HCT116 (cell line): Measurements from ENCODE around the gene CTNNA2. TPM values are rescaled to one million over a fixed set of nuclear protein-coding genes. Genes with fewer than 3 reads are reported as not detected.
"Not testable (repeated sequence)": the region's sequence is repeated elsewhere in the genome, so short reads cannot be mapped to it uniquely, and the experiment has no call there.

Experiments
- ATAC-seq: fragments of 200-7000 bp; cut with Tn5 transposase; 2 replicates; pipeline ENCODE4 v1.9.1; 2020; ENCODE audit warnings: mild to moderate bottlenecking, moderate library complexity
- BruUV-seq: library from RNA; stranded (reverse); fragments of 400-500 nt; replicated peaks from 2 replicates; lab custom pipeline; 2021; lab: Mats Ljungman, UMichigan
- CTCF ChIA-PET: fragments of 300-600 bp; sonication (Branson Sonifier 250); formaldehyde crosslinking; loops from one replicate; lab custom pipeline; 2021; ENCODE audit warnings: antibody characterized with exemption; lab: Charles Lee
- POLR2A ChIA-PET: fragments of 300-600, 350-600 bp; sonication (Branson Sonifier 250); formaldehyde crosslinking; loops from one replicate; lab custom pipeline; 2021; ENCODE audit warnings: antibody characterized with exemption; lab: Charles Lee
- RAD21 ChIA-PET, 2 experiments: fragments of 300-600 bp; sonication (Branson Sonifier 250); formaldehyde crosslinking; loops; one replicate each; lab custom pipeline; 2023; ENCODE audit warnings: low total read pairs in 2 of 2; ENCODE audit not compliant: uncharacterized antibody in 2 of 2, unreplicated experiment in 2 of 2, low non-redundant PET in 1 of 2; lab: Charles Lee
- DNase-seq: peaks from one replicate; pipeline ENCODE4 v3.0.0-alpha.2; 2010; ENCODE audit warnings: low read depth, low spot score
- H2AFZ ChIP-seq: fragments of 200-600 bp; shearing (Covaris generic), sonication (generic); 2 replicates; pipeline ENCODE4 v1.6.1; 2017; ENCODE audit warnings: low read depth, mixed run types, mixed read lengths, antibody characterized with exemption, low read length; ENCODE audit not compliant: poor library complexity, severe bottlenecking
- H3K27ac ChIP-seq: 2 replicates; pipeline ENCODE4 v1.5.1; 2012; ENCODE audit warnings: low read depth, low read length
- H3K27me3 ChIP-seq: fragments of 200-600 bp; sonication (generic); 2 replicates; pipeline ENCODE4 v1.6.1; 2016; ENCODE audit warnings: mixed run types, low read length, mixed read lengths; ENCODE audit not compliant: insufficient read depth
- H3K36me3 ChIP-seq, 2 experiments: fragments of 200-500 bp in 1 of 2; fragments of 200-600 bp in 1 of 2; sonication (Bioruptor generic) in 1 of 2; sonication (generic) in 1 of 2; 2 replicates each; pipeline versions ENCODE4 v1.5.1 to v1.6.1; 2014 to 2016; ENCODE audit warnings: low read length in 2 of 2, inconsistent platforms in 1 of 2, mixed read lengths in 1 of 2, mixed run types in 1 of 2; ENCODE audit not compliant: insufficient read depth in 2 of 2, control insufficient read depth in 1 of 2
- H3K4me1 ChIP-seq, 2 experiments: fragments of 200-600 bp in 1 of 2; sonication (generic) in 1 of 2; 2 replicates each; pipeline versions ENCODE4 v1.5.1 to v1.6.1; 2012 to 2017; ENCODE audit warnings: low read length in 2 of 2, inconsistent platforms in 1 of 2, mild to moderate bottlenecking in 1 of 2, mixed read lengths in 1 of 2, mixed run types in 1 of 2, moderate library complexity in 1 of 2; ENCODE audit not compliant: insufficient read depth in 2 of 2, control insufficient read depth in 1 of 2
- H3K4me2 ChIP-seq: fragments of 200-600 bp; sonication (generic); 2 replicates; pipeline ENCODE4 v1.6.1; 2017; ENCODE audit warnings: mixed run types, low read length, mixed read lengths
- H3K4me3 ChIP-seq, 2 experiments: fragments of 200-600 bp in 1 of 2; sonication (generic) in 1 of 2; replicated peaks in 1 of 2; 2 replicates each; pipeline ENCODE4 v1.5.1; 2011 to 2016; ENCODE audit warnings: low read length in 2 of 2, control low read depth in 1 of 2, low read depth in 1 of 2, mild to moderate bottlenecking in 1 of 2, mixed read lengths in 1 of 2, mixed run types in 1 of 2
- H3K79me2 ChIP-seq: fragments of 200-600 bp; sonication (generic); 2 replicates; pipeline ENCODE4 v1.6.1; 2017; ENCODE audit warnings: mild to moderate bottlenecking, mixed run types, low read length, moderate library complexity, mixed read lengths; ENCODE audit not compliant: insufficient read depth
- H3K9ac ChIP-seq: fragments of 200-600 bp; sonication (generic); 2 replicates; pipeline ENCODE4 v1.6.1; 2016; ENCODE audit warnings: low read length, mixed read lengths
- H3K9me2 ChIP-seq: fragments of 200-600 bp; sonication (generic), shearing (Covaris generic); 2 replicates; pipeline ENCODE4 v1.6.1; 2017; ENCODE audit warnings: mixed run types, mild to moderate bottlenecking, moderate library complexity; ENCODE audit not compliant: insufficient read depth
- H3K9me3 ChIP-seq, 2 experiments: fragments of 200-500 bp in 1 of 2; fragments of 200-600 bp in 1 of 2; sonication (Bioruptor generic) in 1 of 2; sonication (generic) in 1 of 2; 2 replicates each; pipeline ENCODE4 v1.6.1; 2014 to 2017; ENCODE audit warnings: low read length in 2 of 2, mixed read lengths in 2 of 2, inconsistent platforms in 1 of 2, low read depth in 1 of 2, mild to moderate bottlenecking in 1 of 2, mixed run types in 1 of 2, moderate library complexity in 1 of 2; ENCODE audit not compliant: control insufficient read depth in 1 of 2, insufficient read depth in 1 of 2
- H4K20me1 ChIP-seq: fragments of 200-600 bp; sonication (generic), shearing (Covaris generic); 2 replicates; pipeline ENCODE4 v1.6.1; 2017; ENCODE audit warnings: mixed run types, mild to moderate bottlenecking, moderate library complexity; ENCODE audit not compliant: insufficient read depth
- ATF3 ChIP-seq: IDR thresholded peaks from 2 replicates; pipeline ENCODE4 v1.6.1; 2012
- EGR1 ChIP-seq: IDR thresholded peaks from 2 replicates; pipeline ENCODE4 v1.6.1; 2012; ENCODE audit warnings: low read depth
- ELF1 ChIP-seq: IDR thresholded peaks from 2 replicates; pipeline ENCODE4 v1.6.1; 2012; ENCODE audit warnings: low read depth, borderline replicate concordance
- EZH2 ChIP-seq: fragments of 200-600 bp; sonication (generic); IDR thresholded peaks from 2 replicates; pipeline ENCODE4 v1.6.1; 2017; ENCODE audit warnings: antibody characterized with exemption, mixed run types
- MAX ChIP-seq: IDR thresholded peaks from 2 replicates; pipeline ENCODE4 v1.6.1; 2012
- POLR2AphosphoS5 ChIP-seq: IDR thresholded peaks from 2 replicates; pipeline ENCODE4 v1.6.1; 2011; ENCODE audit warnings: mild to moderate bottlenecking, low read depth, low read length, moderate library complexity
- SP1 ChIP-seq: IDR thresholded peaks from 2 replicates; pipeline ENCODE4 v1.6.1; 2012; ENCODE audit warnings: low read depth
- SRF ChIP-seq: IDR thresholded peaks from 2 replicates; pipeline ENCODE4 v1.6.1; 2012; ENCODE audit warnings: low read depth
- TCF7L2 ChIP-seq: IDR thresholded peaks from 2 replicates; pipeline ENCODE4 v1.7.0; 2011; ENCODE audit warnings: borderline replicate concordance, inconsistent platforms; ENCODE audit not compliant: insufficient read depth, insufficient read length; ENCODE audit errors: extremely low read depth
- YY1 ChIP-seq: IDR thresholded peaks from 2 replicates; pipeline ENCODE4 v1.6.1; 2011; ENCODE audit warnings: low read length, low read depth, moderate library complexity, mild to moderate bottlenecking; ENCODE audit not compliant: insufficient replicate concordance; ENCODE audit errors: extremely low read depth
- ZFX ChIP-seq: fragments of 450-650 bp; IDR thresholded peaks from 2 replicates; pipeline ENCODE4 v1.6.1; 2017
- intact Hi-C: fragments of 100-400 bp; cut with micrococcal nuclease; formaldehyde crosslinking; loops from 2 replicates; pipeline ENCODE4 v1.10.0; 2022
- total RNA-seq: library from RNA; stranded (reverse); gene quantifications from one replicate; pipeline ENCODE4 v1.2.1, GENCODE V29; 2021; ENCODE audit not compliant: unreplicated experiment
- TF ChIP-seq, protein P1 (sequence below): IDR thresholded peaks from 2 replicates; pipeline ENCODE4 v1.6.1; 2012; ENCODE audit warnings: low read depth
- TF ChIP-seq, protein P2 (sequence below): IDR thresholded peaks from 2 replicates; pipeline ENCODE4 v1.6.1; 2011; ENCODE audit warnings: mild to moderate bottlenecking, low read length, moderate library complexity; ENCODE audit not compliant: insufficient replicate concordance; ENCODE audit errors: extremely low read depth

CTNNA2 gene
- total RNA-seq, 1 experiment from 2014 or later, result not detected

GRCh38 chr2:80092474-80092873 is 579.6 kb downstream of the CTNNA2 start:
- Histone ChIP-seq H3K9me2 (no peaks in the 10 kb centered on the region), H3K36me3 (no peaks in the 10 kb centered on the region), H3K27ac (no peak overlapping the region), H3K27me3 (no peaks in the 10 kb centered on the region), H2AFZ (no peak overlapping the region), H4K20me1 (no peaks in the 10 kb centered on the region), H3K4me3 (no peak overlapping the region), H3K9ac (no peak overlapping the region), H3K4me1 (no peaks in the 10 kb centered on the region), H3K79me2 (no peaks in the 10 kb centered on the region), H3K4me2 (no peak overlapping the region), H3K9me3 (peaks cover 3 to 11% of the 10 kb centered on the region in 2 experiments; a peak in 2 of 4 replicates)
- BruUV-seq, result no TSS peak
- intact Hi-C loops, result no loop called here
- TF ChIP-seq, protein P1, sequence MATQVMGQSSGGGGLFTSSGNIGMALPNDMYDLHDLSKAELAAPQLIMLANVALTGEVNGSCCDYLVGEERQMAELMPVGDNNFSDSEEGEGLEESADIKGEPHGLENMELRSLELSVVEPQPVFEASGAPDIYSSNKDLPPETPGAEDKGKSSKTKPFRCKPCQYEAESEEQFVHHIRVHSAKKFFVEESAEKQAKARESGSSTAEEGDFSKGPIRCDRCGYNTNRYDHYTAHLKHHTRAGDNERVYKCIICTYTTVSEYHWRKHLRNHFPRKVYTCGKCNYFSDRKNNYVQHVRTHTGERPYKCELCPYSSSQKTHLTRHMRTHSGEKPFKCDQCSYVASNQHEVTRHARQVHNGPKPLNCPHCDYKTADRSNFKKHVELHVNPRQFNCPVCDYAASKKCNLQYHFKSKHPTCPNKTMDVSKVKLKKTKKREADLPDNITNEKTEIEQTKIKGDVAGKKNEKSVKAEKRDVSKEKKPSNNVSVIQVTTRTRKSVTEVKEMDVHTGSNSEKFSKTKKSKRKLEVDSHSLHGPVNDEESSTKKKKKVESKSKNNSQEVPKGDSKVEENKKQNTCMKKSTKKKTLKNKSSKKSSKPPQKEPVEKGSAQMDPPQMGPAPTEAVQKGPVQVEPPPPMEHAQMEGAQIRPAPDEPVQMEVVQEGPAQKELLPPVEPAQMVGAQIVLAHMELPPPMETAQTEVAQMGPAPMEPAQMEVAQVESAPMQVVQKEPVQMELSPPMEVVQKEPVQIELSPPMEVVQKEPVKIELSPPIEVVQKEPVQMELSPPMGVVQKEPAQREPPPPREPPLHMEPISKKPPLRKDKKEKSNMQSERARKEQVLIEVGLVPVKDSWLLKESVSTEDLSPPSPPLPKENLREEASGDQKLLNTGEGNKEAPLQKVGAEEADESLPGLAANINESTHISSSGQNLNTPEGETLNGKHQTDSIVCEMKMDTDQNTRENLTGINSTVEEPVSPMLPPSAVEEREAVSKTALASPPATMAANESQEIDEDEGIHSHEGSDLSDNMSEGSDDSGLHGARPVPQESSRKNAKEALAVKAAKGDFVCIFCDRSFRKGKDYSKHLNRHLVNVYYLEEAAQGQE, result no peak
- TF ChIP-seq POLR2AphosphoS5, result no peak
- TF ChIP-seq, protein P2, sequence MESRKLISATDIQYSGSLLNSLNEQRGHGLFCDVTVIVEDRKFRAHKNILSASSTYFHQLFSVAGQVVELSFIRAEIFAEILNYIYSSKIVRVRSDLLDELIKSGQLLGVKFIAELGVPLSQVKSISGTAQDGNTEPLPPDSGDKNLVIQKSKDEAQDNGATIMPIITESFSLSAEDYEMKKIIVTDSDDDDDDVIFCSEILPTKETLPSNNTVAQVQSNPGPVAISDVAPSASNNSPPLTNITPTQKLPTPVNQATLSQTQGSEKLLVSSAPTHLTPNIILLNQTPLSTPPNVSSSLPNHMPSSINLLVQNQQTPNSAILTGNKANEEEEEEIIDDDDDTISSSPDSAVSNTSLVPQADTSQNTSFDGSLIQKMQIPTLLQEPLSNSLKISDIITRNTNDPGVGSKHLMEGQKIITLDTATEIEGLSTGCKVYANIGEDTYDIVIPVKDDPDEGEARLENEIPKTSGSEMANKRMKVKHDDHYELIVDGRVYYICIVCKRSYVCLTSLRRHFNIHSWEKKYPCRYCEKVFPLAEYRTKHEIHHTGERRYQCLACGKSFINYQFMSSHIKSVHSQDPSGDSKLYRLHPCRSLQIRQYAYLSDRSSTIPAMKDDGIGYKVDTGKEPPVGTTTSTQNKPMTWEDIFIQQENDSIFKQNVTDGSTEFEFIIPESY, result no peak
- no peak for TF ChIP-seq SP1
- no peak for TF ChIP-seq SRF
- no peak for TF ChIP-seq TCF7L2
- no peak for TF ChIP-seq ATF3
- no peak for TF ChIP-seq EZH2
- no peak for TF ChIP-seq YY1
- no peak for TF ChIP-seq EGR1
- no peak for TF ChIP-seq ZFX
- no peak for TF ChIP-seq ELF1
- TF ChIP-seq MAX, result no peak
- ChIA-PET POLR2A (no interaction called here), RAD21 (no interaction called here), CTCF (no interaction called here)
- ATAC-seq (no peak), DNase-seq (no peak)

DNA sequence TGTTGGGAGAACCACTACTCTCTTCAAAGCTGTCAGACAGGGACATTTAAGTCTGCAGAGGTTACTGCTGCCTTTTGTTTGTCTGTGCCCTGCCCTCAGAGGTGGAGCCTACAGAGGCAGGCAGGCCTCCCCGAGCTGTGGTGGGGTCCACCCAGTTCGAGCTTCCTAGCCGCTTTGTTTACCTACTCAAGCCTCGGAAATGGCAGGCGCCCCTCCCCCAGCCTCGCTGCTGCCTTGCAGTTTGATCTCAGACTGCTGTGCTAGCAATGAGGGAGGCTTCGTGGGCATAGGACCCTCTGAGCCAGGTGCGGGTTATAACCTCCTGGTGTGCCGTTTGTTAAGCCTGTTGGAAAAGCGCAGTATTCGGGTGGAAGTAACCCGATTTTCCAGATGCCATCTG is 585.7 kb downstream of the CTNNA2 start:
- CTCF ChIA-PET, result not testable (repeated sequence)

More for the DNA sequence above, 585.7 kb downstream of the CTNNA2 start:
- H3K9me2 ChIP-seq, H2AFZ ChIP-seq, DNase-seq, POLR2A ChIA-PET, H3K27me3 ChIP-seq, H3K27ac ChIP-seq, H3K4me1 ChIP-seq, H3K79me2 ChIP-seq, H3K36me3 ChIP-seq, RAD21 ChIA-PET, H4K20me1 ChIP-seq, intact Hi-C loops, H3K4me2 ChIP-seq, BruUV-seq, ATAC-seq, H3K4me3 ChIP-seq, H3K9me3 ChIP-seq, H3K9ac ChIP-seq: not testable (repeated sequence)
